Stimulated activated CD8-positive, alpha-beta memory T cell treated with anti-CD3 and anti-CD28 coated beads, Interleukin-4, amount 100 ng/mL, for 4 hours (primary cell): ENCODE data around the gene MAML2.

Experiments used
- DNase-seq, 2 donors: peaks; one replicate each; pipeline ENCODE4 v3.0.0-alpha.2; 2020; ENCODE audit warnings: low read depth in 2 of 2, low spot score in 1 of 2

MAML2 gene

DNA sequence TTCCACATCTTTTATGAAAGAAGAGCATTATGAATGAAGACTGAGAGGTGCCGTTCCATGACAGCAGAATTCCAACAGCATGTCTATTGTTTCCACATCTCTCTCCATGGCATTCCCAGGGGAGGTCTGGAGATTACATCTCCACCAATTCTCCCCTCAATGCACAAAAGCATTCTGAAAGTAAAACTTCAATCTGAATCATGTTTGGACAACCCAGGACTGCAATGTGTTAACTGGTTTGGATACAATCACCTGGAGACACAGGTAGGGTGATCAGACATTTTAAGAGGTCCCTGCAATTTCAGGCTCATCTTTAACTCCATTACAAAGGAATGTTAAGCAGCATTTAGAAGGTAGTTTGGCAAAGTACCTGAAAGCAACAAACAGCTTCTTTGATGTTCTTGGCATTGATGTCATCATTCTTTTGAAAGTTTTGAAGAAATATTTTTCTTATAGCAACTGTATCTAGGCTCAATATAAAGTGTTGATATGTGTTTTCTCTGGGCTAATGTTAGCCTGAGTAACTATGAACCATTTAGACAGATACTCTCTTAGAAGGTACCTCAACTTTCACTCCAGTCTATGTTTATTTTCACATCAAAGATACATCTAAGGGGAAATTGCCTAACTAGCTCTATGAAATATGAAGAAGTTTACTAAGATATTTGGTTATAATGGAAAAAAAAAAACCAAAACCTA is 237.6 kb downstream of the MAML2 start:
- DNase-seq: no peak

DNA sequence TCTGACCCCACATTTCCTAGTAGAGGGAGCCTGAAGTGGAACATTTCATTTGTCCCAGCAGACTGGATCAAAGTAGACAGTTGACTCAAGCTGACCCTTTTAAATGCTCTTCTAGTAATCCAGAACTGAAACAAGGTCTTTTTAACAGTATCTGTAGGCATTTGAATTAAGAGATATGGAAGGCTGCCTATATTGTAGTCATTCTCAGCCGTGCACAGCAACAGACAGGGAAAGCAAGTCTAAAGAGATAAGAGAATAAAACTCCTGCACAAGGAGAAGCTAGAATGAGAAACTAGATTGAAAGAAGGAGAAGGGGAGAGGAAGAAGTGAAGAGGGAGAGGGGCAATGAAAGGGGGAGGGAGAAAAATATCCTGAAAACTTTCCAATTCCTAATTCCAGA is 238.5 kb downstream of the MAML2 start:
- no peak for DNase-seq

DNA sequence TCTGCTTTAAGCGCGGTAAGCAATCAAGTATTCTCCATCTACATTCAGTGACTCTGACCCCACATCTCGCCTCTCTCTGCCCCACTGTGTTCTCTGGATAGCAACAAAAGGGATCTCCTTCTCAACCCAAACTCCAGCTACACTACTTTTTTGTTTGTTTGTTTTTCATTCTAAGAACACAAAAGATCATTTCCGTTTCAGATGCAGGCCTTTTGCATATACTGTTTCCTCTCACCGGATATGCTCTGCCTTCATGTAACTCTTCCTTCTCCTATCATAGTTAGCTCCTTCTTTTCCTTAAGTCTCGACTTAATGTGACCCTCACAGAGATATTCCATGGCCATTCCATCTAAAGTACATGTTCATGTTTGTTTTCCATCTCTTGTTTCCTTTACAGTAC is 239.3 kb downstream of the MAML2 start:
- DNase-seq: no peak

DNA sequence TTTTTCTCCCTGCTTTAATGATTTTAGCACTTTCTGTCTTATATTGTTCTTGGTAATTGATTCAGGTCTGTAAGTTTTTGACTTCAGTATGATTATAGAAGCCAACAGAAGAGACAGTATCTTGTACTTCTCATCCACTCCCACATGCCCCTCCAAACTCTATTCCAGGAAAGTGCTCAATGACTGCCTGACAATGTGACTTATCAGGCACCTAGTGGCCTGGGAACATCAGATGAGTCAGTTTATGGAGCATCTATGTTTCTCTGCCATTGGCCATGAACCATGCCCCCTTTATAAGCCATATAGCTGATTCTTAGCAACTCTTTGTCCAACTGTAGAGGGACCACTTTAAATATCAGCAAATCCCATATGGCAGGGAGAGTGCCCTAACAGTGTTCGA is 239.9 kb downstream of the MAML2 start:
- DNase-seq: no peak

DNA sequence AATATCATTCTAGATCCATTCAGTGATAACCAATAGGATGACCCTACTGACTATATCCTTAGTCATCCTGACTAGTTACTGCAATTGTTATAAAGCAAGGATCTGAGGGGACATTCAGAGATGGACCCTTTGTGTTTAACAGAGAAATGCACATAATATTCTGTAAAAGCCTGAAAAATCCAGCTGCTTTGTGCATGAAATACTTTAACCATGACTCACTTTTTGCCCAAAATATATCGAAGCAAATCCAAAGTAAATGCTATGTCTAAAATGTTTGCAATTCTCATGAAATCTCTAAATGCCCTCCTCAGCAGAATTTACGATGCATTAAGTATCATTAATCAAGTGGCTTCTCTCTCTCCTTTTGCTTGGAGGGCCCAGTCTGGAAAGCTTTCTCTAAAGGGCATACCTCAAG is 240.3 kb downstream of the MAML2 start:
- DNase-seq: no peak

DNA sequence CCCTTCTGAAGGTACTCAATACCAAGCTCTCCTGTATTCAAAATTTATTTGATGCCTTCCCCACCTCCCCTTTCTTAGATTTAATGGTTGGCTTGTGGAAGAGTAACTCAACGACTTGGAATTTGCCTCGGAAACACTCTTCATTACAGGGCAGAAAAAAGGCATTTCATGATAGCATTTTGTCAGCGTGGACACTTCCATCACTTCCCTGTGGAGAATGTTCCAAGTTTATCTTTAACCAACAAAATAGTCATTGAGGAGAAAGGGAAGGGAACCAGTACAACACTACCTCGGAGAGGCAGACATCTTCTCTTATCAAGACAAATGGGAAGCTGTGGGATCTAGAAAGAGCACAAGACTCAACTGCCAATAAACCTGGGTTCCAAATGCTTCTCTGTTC is 241.8 kb downstream of the MAML2 start:
- DNase-seq: no peak

DNA sequence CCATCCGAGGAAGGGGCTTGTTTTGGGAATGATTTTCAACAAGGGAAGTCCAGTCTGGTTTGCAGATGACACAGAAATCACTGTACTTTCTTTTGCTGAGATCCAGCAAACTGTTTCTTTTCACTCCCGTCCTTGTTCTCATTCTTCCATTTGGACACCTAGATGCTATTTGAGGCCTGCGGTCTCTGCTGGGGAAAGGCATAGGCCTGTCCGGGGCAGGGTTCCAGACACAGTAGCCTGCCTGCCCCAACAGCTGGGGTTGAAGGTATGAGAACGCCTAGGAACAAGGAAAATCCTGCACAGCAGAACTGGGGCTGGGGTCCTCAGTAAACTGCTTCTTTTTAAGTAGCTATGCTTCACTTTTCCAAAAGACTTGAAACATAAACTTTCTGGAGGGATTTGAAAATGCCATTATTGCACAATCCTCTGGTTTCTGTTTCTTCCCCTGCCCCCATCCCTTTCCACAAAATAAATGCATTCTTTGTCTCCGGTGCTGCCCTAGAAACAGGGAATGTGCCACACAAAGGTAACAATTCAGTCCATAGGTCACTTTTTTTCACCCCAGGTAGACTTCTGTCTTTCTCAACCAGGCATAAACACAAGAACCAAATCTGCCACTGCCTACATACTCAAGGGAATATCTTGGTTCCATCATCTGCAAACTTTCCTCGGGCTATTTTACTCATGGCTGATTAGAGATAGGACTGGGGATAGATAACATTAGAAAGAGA is 244.3 kb downstream of the MAML2 start:
- DNase-seq: no peak

DNA sequence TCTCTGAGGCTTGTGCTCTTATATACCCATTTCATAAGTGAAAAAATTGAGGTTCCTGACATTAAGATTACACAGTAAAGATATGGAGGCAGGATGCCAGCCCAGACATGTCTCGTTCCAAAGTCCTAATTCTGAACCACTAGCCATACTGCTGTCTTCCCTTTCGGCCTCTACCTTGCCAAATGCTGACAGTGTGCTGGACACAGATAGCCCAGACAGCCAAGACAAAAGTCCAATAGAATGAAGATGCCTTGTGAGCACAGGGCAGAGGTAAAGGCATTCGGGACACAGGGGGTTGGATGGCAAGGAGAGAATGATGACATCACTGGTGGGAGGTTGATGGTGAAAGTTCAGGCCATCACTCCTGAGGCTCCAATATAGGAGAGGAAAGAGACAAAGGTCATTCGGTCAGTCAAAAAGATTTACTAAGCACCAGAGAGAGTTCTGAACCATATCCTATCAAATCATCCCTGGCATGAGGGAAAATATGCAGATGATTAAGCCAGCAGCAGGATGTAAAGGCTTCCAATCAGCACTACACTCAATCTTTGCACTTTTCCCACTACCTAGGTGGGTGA is 245.1 kb downstream of the MAML2 start:
- no peak for DNase-seq

DNA sequence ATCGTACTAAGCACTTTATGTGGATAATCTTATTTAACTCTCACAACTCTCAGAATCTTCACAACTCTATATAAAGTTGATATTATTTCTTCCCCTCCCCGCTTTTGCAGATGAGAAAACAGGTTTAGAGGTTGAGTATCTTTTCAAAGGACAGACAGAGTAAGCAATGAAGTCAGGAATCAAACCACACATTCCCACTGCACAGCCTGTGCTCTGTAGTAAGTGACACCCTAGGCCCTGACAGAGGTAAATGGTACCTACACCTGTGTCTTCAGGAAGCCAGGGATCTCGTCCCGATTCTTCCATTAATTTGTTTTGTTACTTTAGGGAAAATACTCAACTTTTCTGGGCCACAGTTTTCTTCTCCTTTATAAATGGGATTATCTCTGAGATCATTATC is 246.6 kb downstream of the MAML2 start:
- DNase-seq: no peak

DNA sequence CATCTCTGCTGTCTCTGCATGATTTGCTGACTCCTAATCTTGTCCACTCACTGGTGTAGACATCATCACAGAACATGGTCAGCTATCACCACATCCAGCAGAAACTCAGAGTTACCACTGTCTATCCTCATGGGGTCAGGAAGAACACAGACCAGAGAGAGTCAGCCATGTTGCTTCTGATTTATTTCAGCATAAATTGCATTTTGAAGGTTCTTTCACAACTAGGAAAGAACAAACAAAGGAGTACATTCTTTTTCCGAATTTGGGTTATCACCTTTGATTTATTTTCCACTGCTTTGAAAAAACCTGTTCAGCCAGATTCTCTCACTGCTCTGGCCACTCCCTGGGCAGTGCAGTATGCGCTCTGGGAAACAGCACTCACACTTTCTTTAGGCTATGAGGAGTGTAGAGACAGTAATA is 247.1 kb downstream of the MAML2 start:
- DNase-seq: no peak

DNA sequence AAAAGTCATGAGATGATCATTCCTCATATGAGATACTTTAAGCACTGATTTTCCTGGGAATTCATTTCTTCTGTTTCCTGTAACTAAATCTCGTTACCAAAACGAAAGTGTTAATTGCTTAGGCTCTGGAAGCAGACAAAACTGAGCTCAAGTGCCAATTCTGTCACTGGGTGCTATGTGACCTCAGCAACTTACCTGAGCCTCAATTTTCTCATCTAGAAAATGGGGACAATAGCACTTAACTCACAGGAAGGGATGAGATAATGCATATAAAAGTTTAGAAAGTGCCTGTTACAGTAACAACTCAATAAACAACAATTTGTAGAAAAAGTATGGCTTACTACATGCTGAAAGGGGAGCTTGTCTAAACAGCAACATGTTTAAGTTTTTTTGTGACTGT is 248.8 kb downstream of the MAML2 start:
- no peak for DNase-seq

DNA sequence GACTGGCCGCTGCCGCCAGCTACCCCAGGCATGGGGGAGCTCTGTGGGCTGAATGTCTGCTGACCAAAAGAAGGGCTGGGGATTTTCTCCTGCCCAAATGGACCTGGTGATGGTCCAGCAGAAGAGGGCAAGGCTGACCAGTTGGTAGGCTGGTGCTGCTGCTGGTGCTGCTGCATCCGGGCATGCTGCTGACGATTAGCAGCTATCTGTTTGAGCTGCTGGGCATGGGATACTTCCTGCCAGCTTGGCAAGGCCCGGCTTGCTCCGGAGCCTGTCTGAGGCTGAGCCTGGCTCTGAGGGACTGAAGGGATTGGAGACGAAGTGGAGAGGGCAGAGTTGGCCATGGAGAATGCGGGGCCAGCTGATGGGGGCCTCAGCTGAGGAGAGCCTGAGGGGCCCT is 250.5 kb downstream of the MAML2 start:
- DNase-seq: no peak

DNA sequence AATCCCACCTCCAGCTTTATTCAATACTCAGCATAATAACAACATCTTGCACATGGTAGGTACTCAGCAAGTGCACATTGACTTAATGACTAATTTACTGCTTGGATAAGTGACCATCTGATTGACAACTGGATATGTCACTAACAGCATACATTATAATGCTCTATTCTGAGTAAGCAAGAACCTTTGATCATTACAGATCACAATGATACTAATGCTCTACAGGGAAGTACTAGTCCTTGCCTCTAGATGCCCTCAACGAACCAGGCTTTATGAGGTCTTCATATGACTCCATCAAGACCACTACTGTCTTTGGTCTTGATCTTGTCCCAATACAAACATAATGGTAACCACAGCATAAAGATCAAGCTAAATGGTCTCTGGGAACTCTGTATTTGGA is 251.5 kb downstream of the MAML2 start:
- DNase-seq: no peak

DNA sequence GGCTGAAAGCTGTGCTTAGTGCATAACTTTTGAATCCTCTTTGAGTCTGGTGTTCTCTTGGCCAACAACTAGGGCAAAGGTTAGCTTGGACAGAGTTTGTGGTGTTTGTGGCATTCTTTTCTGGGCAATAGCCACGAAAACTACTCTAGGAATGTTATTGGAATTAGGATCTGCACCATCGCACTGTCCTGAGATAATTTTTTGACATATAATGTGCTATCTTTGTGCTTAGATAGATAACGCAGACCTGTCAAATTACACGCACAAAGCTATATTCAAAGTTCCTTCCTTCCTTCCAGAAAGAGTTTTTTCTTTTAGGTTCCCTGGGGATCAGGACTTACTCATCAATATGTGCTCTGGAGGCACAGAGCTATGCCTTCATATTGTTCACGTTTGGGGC is 252.3 kb downstream of the MAML2 start:
- no peak for DNase-seq

DNA sequence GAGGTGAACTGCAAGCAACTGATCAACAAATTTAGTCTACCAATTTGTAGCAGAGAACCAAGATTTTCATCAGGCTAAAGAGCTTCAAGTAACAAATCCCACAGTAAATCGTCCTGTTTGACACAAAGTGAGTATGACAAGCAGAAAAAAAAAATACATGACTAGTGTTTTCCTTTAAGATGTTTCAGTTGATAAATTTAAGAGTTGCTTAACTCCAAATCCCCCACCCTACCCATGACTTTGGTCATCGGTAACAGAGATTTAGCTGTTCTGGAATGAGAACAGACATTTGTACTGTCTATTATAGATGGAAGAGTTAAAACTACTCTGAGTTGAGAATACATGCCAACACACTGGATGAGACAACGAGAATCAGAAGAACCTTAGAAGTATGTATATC is 254.1 kb downstream of the MAML2 start:
- no peak for DNase-seq

DNA sequence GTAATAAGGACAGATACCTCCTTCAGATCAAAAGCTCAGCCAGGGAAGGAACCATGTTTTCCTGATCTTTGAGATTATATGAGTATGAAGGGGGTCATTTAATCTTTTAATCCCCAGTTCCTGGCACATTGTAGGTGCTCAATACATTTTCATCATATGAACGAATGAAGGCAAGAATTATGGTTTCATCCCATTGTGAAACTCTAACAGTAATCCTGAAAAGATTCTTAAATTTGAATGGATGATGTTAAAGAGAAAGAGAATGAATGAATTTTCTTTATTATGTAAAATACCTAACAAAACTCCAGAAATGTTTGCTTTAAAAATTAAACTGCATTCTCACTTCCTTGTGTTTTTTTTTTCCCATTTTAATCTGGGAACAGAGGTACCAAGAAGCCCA is 256.9 kb downstream of the MAML2 start:
- DNase-seq: no peak

DNA sequence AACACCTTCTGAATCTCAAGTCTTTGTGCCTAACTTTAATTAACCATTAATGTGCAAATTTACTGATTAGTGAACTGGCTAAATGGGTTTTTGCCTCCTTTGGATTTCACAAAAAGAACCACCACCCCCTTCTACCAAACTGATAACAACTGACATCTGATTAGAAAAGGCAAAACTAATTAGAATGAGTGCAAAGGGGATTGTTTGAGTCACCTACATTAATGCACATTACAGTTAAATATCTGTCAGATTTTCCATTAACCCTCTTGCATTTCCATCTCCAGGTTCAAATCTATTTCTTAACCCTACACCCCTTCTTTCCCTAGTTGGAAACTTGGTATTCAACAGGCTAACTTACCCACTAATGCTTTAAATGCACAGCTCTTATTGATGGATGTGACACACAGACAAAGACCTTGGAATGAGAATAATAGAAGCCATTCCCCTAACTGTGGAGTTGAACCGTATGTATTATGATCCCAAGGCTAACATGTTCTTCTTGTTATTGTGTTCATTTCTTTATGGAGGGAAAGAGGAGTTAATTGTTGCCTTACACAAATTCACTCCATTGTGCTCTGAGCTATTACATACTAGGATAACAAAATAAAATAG is 257.6 kb downstream of the MAML2 start:
- DNase-seq: no peak

DNA sequence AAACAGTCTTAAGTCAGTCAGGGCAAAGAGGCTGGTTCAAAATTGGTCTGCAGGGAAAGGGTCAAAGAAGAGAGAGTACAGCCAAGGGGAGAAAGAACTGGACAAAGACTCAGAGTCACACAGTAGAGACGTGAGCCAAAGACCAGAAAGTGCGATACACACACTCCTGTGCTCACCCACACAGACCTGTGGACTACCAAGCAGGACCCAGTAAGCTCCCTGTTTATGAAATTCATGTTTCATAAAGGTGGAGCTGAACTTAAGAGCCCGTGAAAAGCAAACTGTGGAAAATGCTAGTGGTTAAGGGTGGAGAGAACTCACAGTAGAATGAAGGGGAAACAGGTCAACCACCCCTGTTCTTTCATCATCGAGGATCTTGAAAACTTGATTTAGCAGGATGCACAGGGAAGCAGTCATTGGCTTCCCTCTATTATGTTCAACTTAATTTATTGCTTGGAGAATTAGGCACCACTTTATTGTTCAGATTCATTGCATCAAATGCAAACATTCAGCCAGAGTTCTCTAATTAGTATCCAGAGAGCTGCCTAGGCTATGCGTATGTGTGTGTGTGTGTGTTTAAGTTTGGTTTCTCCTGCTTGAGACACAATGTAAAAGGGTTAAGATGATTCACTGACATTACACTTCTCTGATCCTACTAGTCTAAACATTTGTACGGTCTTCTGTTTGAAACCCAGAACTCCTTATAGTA is 258.2 kb downstream of the MAML2 start:
- no peak for DNase-seq

DNA sequence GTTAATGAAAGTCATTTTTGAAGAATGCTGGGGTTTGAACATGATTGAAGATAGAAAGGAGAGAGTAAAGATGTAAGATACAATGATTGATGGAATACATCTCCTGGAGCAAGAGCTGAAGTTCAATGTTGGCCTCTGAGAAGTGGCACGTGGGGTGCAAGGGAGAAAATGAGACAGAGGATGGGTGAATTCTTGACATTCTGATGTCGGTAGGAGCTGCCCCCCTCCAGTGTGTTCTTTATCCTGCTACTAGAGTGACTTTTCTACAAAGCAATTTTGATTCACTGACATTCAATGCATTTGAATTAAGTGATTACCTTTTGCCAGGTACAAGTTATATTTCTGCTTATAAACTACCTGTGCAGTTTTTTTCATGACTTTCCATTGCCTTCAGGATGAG is 260.1 kb downstream of the MAML2 start:
- DNase-seq: no peak

DNA sequence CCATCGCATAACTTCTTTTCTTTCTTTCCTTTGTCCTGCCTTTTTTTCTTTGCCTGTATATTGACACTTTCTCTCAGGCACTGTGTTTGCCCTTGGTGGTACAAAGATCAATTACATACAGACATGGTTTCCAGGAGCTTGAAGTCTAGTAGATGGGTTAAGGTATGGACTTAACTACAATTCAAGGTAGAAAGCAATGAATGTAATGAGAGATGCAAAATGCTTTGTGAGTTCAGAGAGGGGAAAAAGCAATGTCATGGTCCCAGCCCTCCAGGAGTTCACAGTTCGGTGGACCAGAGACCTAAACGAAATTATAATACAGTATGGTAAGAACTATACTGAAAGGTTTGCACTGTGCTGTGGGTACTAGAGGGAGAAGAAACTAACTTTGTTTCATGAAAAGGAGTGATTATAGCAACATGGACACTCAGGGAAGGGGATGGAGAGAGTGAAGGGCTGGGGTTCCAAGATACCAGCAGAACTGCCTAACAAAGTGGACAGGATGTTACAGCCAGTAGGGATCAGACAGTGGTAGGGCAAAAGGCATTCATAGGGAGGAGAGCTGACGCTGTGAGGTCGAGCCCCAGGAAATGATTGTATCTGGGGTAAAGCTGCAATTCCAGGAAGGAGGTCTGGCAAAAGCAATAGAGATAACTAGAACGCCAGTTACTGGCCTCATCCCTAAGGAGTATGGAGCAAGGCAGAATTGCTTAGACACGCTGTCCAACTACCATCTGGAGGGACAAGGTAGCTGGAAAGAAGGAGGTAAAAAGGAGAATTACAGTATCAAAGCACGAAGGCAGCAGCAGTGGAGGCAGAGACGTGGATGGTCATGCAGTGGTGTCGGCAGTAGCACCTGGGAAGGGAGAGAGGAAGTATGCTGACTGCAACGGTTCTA is 260.7 kb downstream of the MAML2 start:
- DNase-seq: no peak

DNA sequence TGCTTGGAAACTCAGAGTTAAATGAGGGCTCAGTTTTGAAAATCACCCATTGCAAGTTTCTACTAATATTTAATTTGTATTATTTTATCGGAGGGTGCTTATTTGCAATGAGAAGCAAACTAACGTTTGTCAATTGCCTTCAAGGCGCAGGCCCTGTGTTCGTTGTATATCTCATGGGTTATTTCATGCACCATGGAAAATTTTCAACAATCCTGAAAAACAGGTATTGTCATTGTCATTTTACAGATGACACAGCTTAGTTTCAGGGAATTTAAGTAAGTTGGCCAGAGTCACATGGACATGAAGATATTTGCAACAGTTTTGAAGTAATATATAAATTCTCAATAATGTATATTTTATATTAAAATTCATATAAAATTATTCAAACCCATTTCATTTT is 261.4 kb downstream of the MAML2 start:
- DNase-seq: no peak
